Activated naive CD4-positive, alpha-beta T cell treated with anti-CD3 and anti-CD28 coated beads for 36 hours (primary cell): ENCODE data around the gene BCS1L. TPM values are rescaled to one million over a fixed set of nuclear protein-coding genes. Genes with fewer than 3 reads are reported as not detected.

ENCODE experiments used
- CTCF ChIA-PET: fragments of 350-600 bp; sonication (Branson Sonifier 250); formaldehyde crosslinking; loops from one replicate; lab custom pipeline; 2021; ENCODE audit warnings: antibody characterized with exemption; lab: Charles Lee
- DNase-seq: peaks from one replicate; pipeline ENCODE4 v3.0.0-alpha.2; 2020
- H3K27ac Mint-ChIP-seq: one replicate; pipeline ENCODE4 v1.8.0; 2021; ENCODE audit warnings: mild to moderate bottlenecking, mixed read lengths
- H3K27me3 Mint-ChIP-seq: one replicate; pipeline ENCODE4 v1.8.0; 2021; ENCODE audit warnings: low read depth, mixed read lengths
- H3K36me3 Mint-ChIP-seq: one replicate; pipeline ENCODE4 v1.8.0; 2021; ENCODE audit warnings: low read depth, mixed read lengths
- H3K4me1 Mint-ChIP-seq: one replicate; pipeline ENCODE4 v1.8.0; 2021; ENCODE audit warnings: low read depth, mixed read lengths
- H3K4me3 Mint-ChIP-seq: one replicate; pipeline ENCODE4 v1.8.0; 2021; ENCODE audit warnings: mild to moderate bottlenecking, moderate library complexity, mixed read lengths
- H3K9me3 Mint-ChIP-seq: one replicate; pipeline ENCODE4 v1.8.0; 2021; ENCODE audit warnings: mixed read lengths
- intact Hi-C: fragments of 100-400 bp; cut with micrococcal nuclease; formaldehyde crosslinking; loops from one replicate; pipeline ENCODE4 v1.15.1; 2023
- total RNA-seq, 2 experiments: library from RNA; stranded (reverse); gene quantifications; one replicate each; pipeline ENCODE4 v1.2.3, GENCODE V29; 2021

The BCS1L gene
- total RNA-seq, 2 experiments from 2014 or later, result 61.3 to 63.6 TPM

DNA sequence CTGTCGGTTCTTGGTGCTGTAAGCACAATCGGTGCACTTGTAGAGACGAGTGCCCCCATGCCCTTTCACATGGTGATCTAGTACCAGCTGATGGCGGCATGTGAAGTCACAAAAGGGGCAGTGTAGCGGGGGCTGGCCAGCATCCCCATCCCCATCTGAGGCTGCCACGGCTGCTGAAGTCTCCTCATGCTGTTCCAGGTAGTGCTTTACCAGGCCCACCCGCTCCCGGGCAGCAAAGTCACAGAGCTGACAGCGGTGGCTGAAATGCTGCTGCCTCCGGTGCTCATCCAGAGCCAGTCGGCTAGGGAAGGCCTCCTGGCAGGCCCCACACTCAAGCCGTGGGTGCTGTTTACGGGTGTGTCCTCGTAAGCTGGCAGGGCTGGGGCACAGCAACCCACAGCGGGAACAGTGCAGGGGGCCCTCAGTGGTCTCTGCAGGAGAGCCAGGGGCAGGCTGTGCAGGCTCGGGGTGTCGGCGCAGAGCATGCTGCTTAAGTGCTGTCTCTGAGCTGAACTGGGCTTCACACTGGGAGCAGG is 17.3 kb upstream of the BCS1L start:
- no peak overlapping the region for H3K27ac Mint-ChIP-seq
- CTCF ChIA-PET, result interaction anchor here (0.9 to 2.0 kb wide), 2 partner anchors 10 to 208 kb away, joined by 3 to 5 read pairs; no protein-coding TSS in a partner anchor
- H3K27me3 Mint-ChIP-seq, result no peaks in the 10 kb centered on the region
- no peak overlapping the region for H3K4me3 Mint-ChIP-seq
- H3K4me1 Mint-ChIP-seq, result no peaks in the 10 kb centered on the region
- peaks cover 39% of the 10 kb centered on the region for H3K36me3 Mint-ChIP-seq
- intact Hi-C loops, result no loop called here
- no peak for DNase-seq
- no peaks in the 10 kb centered on the region for H3K9me3 Mint-ChIP-seq

DNA sequence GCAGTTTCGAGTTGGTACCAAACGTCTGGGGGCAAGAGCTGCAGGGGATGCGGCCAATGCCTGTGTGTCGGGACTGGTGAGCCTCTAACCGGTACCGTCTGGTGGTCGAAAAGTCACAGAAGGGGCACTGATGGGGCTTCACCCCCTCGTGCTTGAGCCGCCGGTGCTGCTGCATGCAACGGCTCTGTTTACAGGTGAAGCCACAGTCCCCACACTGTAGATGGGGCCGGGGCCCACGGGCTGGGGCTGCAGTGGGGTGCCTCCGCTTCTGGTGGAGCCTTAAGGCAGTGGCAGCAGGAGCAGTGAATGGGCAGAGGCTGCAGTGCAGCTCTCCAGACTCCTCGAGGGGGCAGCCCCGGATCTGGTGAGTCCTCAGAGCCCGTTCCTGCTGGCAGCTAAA is 16.7 kb upstream of the BCS1L start:
- intact Hi-C loops, result no loop called here
- Mint-ChIP-seq H3K4me1 (no peaks in the 10 kb centered on the region), H3K36me3 (peaks cover 41% of the 10 kb centered on the region), H3K27me3 (no peaks in the 10 kb centered on the region), H3K4me3 (no peak overlapping the region), H3K9me3 (no peaks in the 10 kb centered on the region), H3K27ac (no peak overlapping the region)
- DNase-seq, result no peak
- CTCF ChIA-PET, result interaction anchor here (2.0 kb wide), 1 partner anchor 9 kb away, joined by 5 read pairs; no protein-coding TSS in a partner anchor

DNA sequence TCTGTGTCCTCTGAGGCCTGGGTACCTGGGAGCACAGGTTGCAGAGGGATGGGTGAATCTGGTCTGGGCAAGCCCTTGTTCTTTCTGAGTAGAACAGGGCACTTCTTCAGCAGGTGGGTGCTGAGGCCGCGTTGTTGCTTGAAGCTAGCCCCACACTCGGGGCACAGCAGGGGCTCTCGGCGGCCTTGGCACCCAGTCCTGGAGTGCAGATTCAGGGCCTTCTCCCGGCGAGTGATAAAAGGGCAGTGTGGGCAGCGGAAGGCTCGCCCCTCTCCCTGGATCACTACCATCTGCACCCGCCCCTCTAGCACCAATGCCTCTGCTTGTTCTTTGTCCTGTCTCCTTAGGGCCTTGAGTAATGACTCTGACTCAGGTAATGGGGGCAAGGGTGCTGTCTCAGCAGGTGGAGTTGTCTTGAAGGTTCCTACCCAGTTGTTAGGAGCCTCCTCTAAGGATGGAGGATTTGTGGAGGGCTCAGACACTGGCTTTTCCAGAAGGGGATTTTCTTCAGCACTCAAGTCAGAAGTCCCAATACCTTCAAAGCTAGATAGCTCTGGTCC is 15.7 kb upstream of the BCS1L start:
- Mint-ChIP-seq H3K9me3 (no peaks in the 10 kb centered on the region), H3K4me1 (peaks cover 6% of the 10 kb centered on the region), H3K27ac (no peak overlapping the region), H3K36me3 (peaks cover 45% of the 10 kb centered on the region), H3K4me3 (no peak overlapping the region), H3K27me3 (no peaks in the 10 kb centered on the region)
- DNase-seq, result no peak
- CTCF ChIA-PET, result interaction anchor here (2.0 kb wide), 1 partner anchor 8 kb away, joined by 5 read pairs; no protein-coding TSS in a partner anchor
- intact Hi-C loops, result no loop called here

GRCh38 chr2:218644721-218645120 is 14.8 kb upstream of the BCS1L start:
- DNase-seq, result no peak
- peaks cover 6% of the 10 kb centered on the region for H3K4me1 Mint-ChIP-seq
- no peaks in the 10 kb centered on the region for H3K27me3 Mint-ChIP-seq
- no peaks in the 10 kb centered on the region for H3K9me3 Mint-ChIP-seq
- no peak overlapping the region for H3K4me3 Mint-ChIP-seq
- no peak overlapping the region for H3K27ac Mint-ChIP-seq
- peaks cover 46% of the 10 kb centered on the region for H3K36me3 Mint-ChIP-seq
- CTCF ChIA-PET, result no interaction called here
- intact Hi-C loops, result no loop called here

DNA sequence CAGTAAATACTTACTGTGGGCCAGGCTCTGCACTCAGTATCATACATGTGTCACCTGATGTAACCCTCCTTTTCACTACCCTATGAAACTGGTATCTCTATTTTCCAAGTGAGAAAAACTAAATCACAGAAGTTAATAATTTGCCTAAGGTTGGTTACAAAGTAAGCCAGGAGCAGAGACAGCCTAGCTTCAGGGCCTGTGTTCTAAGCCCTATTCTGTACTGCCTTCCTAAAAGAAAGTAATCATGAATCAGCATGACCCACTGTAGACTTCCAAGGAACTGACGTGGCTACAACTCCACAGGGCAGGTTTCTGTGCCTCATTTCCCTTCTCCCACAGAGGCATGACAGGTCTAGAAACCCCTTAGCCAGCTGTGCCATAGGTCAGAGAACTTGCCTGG is 14.4 kb upstream of the BCS1L start:
- Mint-ChIP-seq H3K36me3 (peaks cover 46% of the 10 kb centered on the region), H3K27ac (no peak overlapping the region), H3K4me1 (peaks cover 6% of the 10 kb centered on the region), H3K27me3 (no peaks in the 10 kb centered on the region), H3K9me3 (no peaks in the 10 kb centered on the region), H3K4me3 (no peak overlapping the region)
- intact Hi-C loops, result no loop called here
- CTCF ChIA-PET, result no interaction called here
- DNase-seq, result no peak

DNA sequence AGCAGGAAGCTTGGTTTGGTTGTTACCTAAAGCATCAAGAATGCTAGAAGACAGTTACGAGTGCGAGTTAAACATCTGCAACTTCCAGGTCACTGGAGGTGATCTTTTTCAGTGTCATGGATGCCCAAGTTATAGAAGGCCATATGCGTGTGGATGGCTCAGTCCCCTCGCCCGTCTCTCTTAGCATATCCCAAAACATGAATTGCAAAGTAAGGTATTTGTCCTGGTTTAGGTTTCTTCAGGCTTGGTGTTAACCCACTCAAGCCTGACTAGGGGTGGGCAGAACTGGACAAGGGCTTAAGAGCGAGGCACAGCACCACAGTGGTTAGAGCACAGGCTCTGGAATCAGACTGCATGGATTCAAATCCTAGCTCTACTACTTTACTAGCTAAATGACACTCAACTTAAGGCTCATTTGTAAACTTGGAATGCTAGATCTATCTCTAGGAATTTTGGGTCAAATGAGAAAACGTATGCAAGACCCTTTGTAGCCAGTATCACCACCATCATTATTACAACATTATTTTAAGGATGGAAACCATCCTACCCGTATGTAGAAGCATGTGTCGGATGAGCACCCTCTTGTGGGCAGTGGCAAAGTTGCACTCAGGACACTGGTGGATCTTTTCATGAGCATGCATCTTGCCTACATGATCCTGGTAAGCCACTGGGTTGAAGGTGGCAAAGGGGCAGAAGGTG is 11.2 kb upstream of the BCS1L start:
- intact Hi-C loops, result loop anchor here (1.0 kb wide), 1 partner anchor 242 kb away; no protein-coding TSS in a partner anchor
- H3K4me1 Mint-ChIP-seq, result peaks cover 6% of the 10 kb centered on the region
- H3K27ac Mint-ChIP-seq, result no peak overlapping the region
- DNase-seq, result peak; percentile 70
- no peak overlapping the region for H3K4me3 Mint-ChIP-seq
- H3K27me3 Mint-ChIP-seq, result no peaks in the 10 kb centered on the region
- H3K36me3 Mint-ChIP-seq, result peaks cover 40% of the 10 kb centered on the region
- H3K9me3 Mint-ChIP-seq, result no peaks in the 10 kb centered on the region
- CTCF ChIA-PET, result interaction anchor here (0.6 to 5.9 kb wide), 14 partner anchors 11 to 251 kb away, joined by 3 to 59 read pairs (median 4); partner anchors contain the start of genes BCS1L, RNF25, STK36 and TTLL4

DNA sequence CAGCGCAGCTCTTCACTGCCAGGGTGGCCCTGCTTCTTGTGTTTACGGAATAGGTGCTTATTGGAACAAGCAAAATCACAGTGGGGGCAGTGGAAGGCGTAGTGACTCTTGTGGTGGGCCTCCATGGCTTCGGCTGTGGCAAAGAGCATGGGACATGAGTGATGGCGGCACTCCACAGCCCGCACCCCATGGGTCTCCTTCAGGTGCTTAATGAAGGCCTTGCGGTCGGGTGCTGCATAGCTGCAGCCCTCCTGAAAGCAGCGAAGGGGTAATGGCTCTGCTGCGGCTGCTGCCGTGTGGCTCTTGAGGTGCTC is 10.7 kb upstream of the BCS1L start:
- Mint-ChIP-seq H3K27ac (no peak overlapping the region), H3K4me3 (no peak overlapping the region), H3K36me3 (peaks cover 40% of the 10 kb centered on the region), H3K27me3 (no peaks in the 10 kb centered on the region), H3K4me1 (peaks cover 6% of the 10 kb centered on the region), H3K9me3 (no peaks in the 10 kb centered on the region)
- intact Hi-C loops, result loop anchor here (1.0 kb wide), 1 partner anchor 242 kb away; no protein-coding TSS in a partner anchor
- no peak for DNase-seq
- CTCF ChIA-PET, result interaction anchor here (0.6 to 5.9 kb wide), 10 partner anchors 11 to 252 kb away, joined by 3 to 59 read pairs (median 4); partner anchors contain the start of genes BCS1L, RNF25, STK36 and TTLL4

DNA sequence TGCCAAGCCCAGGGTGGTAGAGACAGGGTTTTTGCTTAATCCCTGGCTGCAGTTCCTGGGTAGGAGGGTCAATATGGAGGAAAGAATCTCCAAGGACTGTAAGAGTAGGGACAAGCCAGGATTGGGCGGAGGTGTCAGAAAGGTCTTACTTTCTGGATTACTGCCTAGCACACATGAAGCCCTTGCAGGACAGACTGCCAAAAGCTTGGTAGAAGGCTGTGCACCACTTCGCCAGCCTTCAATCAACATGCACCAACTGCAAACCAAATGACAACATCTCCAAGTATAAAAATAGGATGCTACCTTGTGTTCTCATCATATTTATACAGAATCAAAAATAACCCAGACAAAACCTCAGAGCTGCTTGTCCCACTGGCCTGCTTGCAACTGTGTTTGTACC is 3.7 kb upstream of the BCS1L start:
- no peak overlapping the region for H3K27ac Mint-ChIP-seq
- H3K9me3 Mint-ChIP-seq, result no peaks in the 10 kb centered on the region
- DNase-seq, result no peak
- CTCF ChIA-PET, result no interaction called here
- H3K4me3 Mint-ChIP-seq, result no peak overlapping the region
- no peaks in the 10 kb centered on the region for H3K27me3 Mint-ChIP-seq
- H3K36me3 Mint-ChIP-seq, result peaks cover 24% of the 10 kb centered on the region
- intact Hi-C loops, result loop anchor here (5.0 kb wide), 1 partner anchor 438 kb away; the partner anchor contains the start of gene ARPC2
- peaks cover 34% of the 10 kb centered on the region for H3K4me1 Mint-ChIP-seq

- H3K9me3 Mint-ChIP-seq, result no peaks in the 10 kb centered on the region
- H3K27ac Mint-ChIP-seq, result peak overlapping the region; percentile 81
- intact Hi-C loops, result loop anchor here (1.0 to 5.0 kb wide), 12 partner anchors 13 to 730 kb away; partner anchors contain the start of genes AAMP, ARPC2, CNOT9 and PNKD
- peaks cover 40% of the 10 kb centered on the region for H3K4me1 Mint-ChIP-seq
- peak; percentile 46 for DNase-seq
- CTCF ChIA-PET, result interaction anchor here (0.6 to 5.2 kb wide), 15 partner anchors 10 to 203 kb away, joined by 3 to 59 read pairs (median 4); partner anchors contain the start of genes RNF25 and STK36
- no peaks in the 10 kb centered on the region for H3K27me3 Mint-ChIP-seq
- peak overlapping the region; percentile 90 for H3K4me3 Mint-ChIP-seq
- peaks cover 37% of the 10 kb centered on the region for H3K36me3 Mint-ChIP-seq
These were observed 719 bp upstream of the BCS1L start for GRCh38 chr2:218658671-218659257.

GRCh38 chr2:218659988-218660358 is 490 bp downstream of the BCS1L start:
- H3K4me1 Mint-ChIP-seq, result peaks cover 40% of the 10 kb centered on the region
- CTCF ChIA-PET, result interaction anchor here (1.9 to 5.2 kb wide), 6 partner anchors 11 to 188 kb away, joined by 4 to 59 read pairs (median 12); partner anchors contain the start of genes RNF25 and STK36
- H3K27me3 Mint-ChIP-seq, result no peaks in the 10 kb centered on the region
- no peaks in the 10 kb centered on the region for H3K9me3 Mint-ChIP-seq
- H3K27ac Mint-ChIP-seq, result peak overlapping the region; percentile 81
- peaks cover 41% of the 10 kb centered on the region for H3K36me3 Mint-ChIP-seq
- DNase-seq, result no peak
- intact Hi-C loops, result loop anchor here (1.0 to 5.0 kb wide), 11 partner anchors 11 to 729 kb away; partner anchors contain the start of genes AAMP, ARPC2, CNOT9 and PNKD
- peak overlapping the region; percentile 90 for H3K4me3 Mint-ChIP-seq

GRCh38 chr2:218662377-218662776 is 2.9 kb downstream of the BCS1L start:
- Mint-ChIP-seq H3K4me1 (peaks cover 31% of the 10 kb centered on the region), H3K27ac (no peak overlapping the region)

GRCh38 chr2:218662827-218663226 is 3.3 kb downstream of the BCS1L start:
- Mint-ChIP-seq H3K9me3 (no peaks in the 10 kb centered on the region), H3K36me3 (peaks cover 39% of the 10 kb centered on the region), H3K27ac (no peak overlapping the region), H3K27me3 (no peaks in the 10 kb centered on the region), H3K4me1 (peaks cover 28% of the 10 kb centered on the region), H3K4me3 (no peak overlapping the region)
- intact Hi-C loops, result no loop called here
- no peak for DNase-seq
- CTCF ChIA-PET, result interaction anchor here (1.0 kb wide), 1 partner anchor 9 kb away, joined by 3 read pairs; the partner anchor contains the start of genes RNF25 and STK36

More at GRCh38 chr2:218662377-218662776, 2.9 kb downstream of the BCS1L start:
- CTCF ChIA-PET, result no interaction called here
- H3K36me3 Mint-ChIP-seq, result peaks cover 42% of the 10 kb centered on the region
- intact Hi-C loops, result no loop called here
- no peaks in the 10 kb centered on the region for H3K27me3 Mint-ChIP-seq
- H3K9me3 Mint-ChIP-seq, result no peaks in the 10 kb centered on the region
- no peak overlapping the region for H3K4me3 Mint-ChIP-seq
- no peak for DNase-seq
